HepG2 (cell line): ENCODE measurements around the gene DDX53. TPM values are rescaled to one million over a fixed set of nuclear protein-coding genes. Genes with fewer than 3 reads are reported as not detected.

ENCODE experiments used
- ATAC-seq: fragments of 200-7000 bp; cut with Tn5 transposase; 3 replicates; pipeline ENCODE4 v1.9.1; 2020; ENCODE audit warnings: mild to moderate bottlenecking, moderate library complexity
- BruUV-seq: library from RNA; stranded (reverse); fragments of 400-500 nt; replicated peaks from 2 replicates; lab custom pipeline; 2021; lab: Mats Ljungman, UMichigan
- CTCF ChIA-PET: fragments of 300-600 bp; formaldehyde crosslinking; extraction: SDS; loops from one replicate; lab custom pipeline; 2021; ENCODE audit warnings: low total read pairs, inconsistent platforms, low intra/inter-chr PET ratio; lab: Yijun Ruan, JAX
- POLR2A ChIA-PET: fragments of 350-600 bp; sonication (Branson Sonifier 250); formaldehyde crosslinking; loops from one replicate; lab custom pipeline; 2020; ENCODE audit warnings: antibody characterized with exemption, inconsistent platforms; lab: Yijun Ruan, JAX
- DNase-seq: peaks from one replicate; pipeline ENCODE4 v3.0.0-alpha.2; 2015; ENCODE audit warnings: low spot score
- FAIRE-seq: peaks from 3 replicates; lab custom pipeline; 2011; peaks lifted over from hg19 to GRCh38; lab: Jason Lieb, UNC
- H2AFZ ChIP-seq: one replicate; pipeline ENCODE4 v1.6.1; 2011; ENCODE audit warnings: low read length, inconsistent platforms
- H3K27ac ChIP-seq: fragments of 300-600 bp; 3 replicates; pipeline ENCODE4 v1.8.0; 2011; ENCODE audit warnings: mixed run types, mild to moderate bottlenecking, mixed read lengths, low read length, inconsistent platforms; ENCODE audit not compliant: insufficient read depth; ENCODE audit errors: extremely low read length
- H3K27me3 ChIP-seq, 2 experiments: fragments of 200-600 bp in 1 of 2; 2 replicates in 1 of 2; 3 replicates in 1 of 2; pipeline versions ENCODE4 v1.6.0 to v1.8.0; 2011; ENCODE audit warnings: low read length in 2 of 2, mild to moderate bottlenecking in 2 of 2, moderate library complexity in 2 of 2, inconsistent platforms in 1 of 2; ENCODE audit not compliant: insufficient read depth in 2 of 2, control insufficient read depth in 1 of 2
- H3K36me3 ChIP-seq, 2 experiments: fragments of 200-600 bp in 1 of 2; replicated peaks in 1 of 2; 2 replicates in 1 of 2; 3 replicates in 1 of 2; pipeline versions ENCODE4 v1.5.1 to v1.8.0; 2011; ENCODE audit warnings: low read length in 2 of 2, inconsistent platforms in 1 of 2; ENCODE audit not compliant: insufficient read depth in 2 of 2, control insufficient read depth in 1 of 2
- H3K4me1 ChIP-seq: 2 replicates; pipeline ENCODE4 v1.5.1; 2012; ENCODE audit warnings: low read length, inconsistent platforms; ENCODE audit not compliant: insufficient read depth
- H3K4me2 ChIP-seq: 2 replicates; pipeline ENCODE4 v1.6.0; 2011; ENCODE audit warnings: low read depth, low read length, inconsistent platforms
- H3K4me3 ChIP-seq, 3 experiments: fragments of 200-600 bp in 1 of 3; sonication (generic), shearing (Covaris generic) in 1 of 3; replicated peaks in 1 of 3; 2 replicates each; pipeline ENCODE4 v1.5.1; 2011 to 2016; ENCODE audit warnings: low read length in 3 of 3, inconsistent platforms in 2 of 3, low read depth in 2 of 3, mild to moderate bottlenecking in 2 of 3, control low read depth in 1 of 3, mixed read lengths in 1 of 3; ENCODE audit not compliant: insufficient read depth in 1 of 3
- H3K79me2 ChIP-seq: one replicate; pipeline ENCODE4 v1.6.1; 2011; ENCODE audit warnings: low read length, inconsistent platforms; ENCODE audit not compliant: insufficient read depth
- H3K9ac ChIP-seq: 2 replicates; pipeline ENCODE4 v1.6.0; 2011; ENCODE audit warnings: mild to moderate bottlenecking, low read depth, low read length, inconsistent platforms; ENCODE audit not compliant: insufficient read depth
- H3K9me3 ChIP-seq: 2 replicates; pipeline ENCODE4 v1.5.1; 2012; ENCODE audit warnings: mild to moderate bottlenecking, low read length
- H4K20me1 ChIP-seq: 2 replicates; pipeline ENCODE4 v1.6.0; 2011; ENCODE audit warnings: inconsistent platforms, mild to moderate bottlenecking, low read length, moderate library complexity; ENCODE audit not compliant: insufficient read depth
- ATRX ChIP-seq: sonication (generic); formaldehyde crosslinking; IDR thresholded peaks from 2 replicates; pipeline ENCODE4 v1.4.0; 2020; ENCODE audit warnings: missing genetic modification reagents, borderline replicate concordance
- FOXO4 ChIP-seq: sonication (generic); formaldehyde crosslinking; conservative IDR thresholded peaks from 2 replicates; pipeline ENCODE4 v1.8.1; 2023; ENCODE audit warnings: missing genetic modification reagents
- JUNB ChIP-seq: sonication (generic); formaldehyde crosslinking; IDR thresholded peaks from 2 replicates; pipeline ENCODE4 v1.8.0; 2022; ENCODE audit warnings: missing genetic modification reagents, mild to moderate bottlenecking, borderline replicate concordance
- NBN ChIP-seq: fragments of 450-650 bp; conservative IDR thresholded peaks from 2 replicates; pipeline ENCODE4 v1.6.1; 2017
- NONO ChIP-seq, 2 experiments: fragments of 450-650 bp in 1 of 2; sonication (generic) in 1 of 2; formaldehyde crosslinking in 1 of 2; IDR thresholded peaks in 1 of 2; conservative IDR thresholded peaks in 1 of 2; 2 replicates each; pipeline versions ENCODE4 v1.6.1 to v1.8.0; 2017 to 2022; ENCODE audit warnings: mild to moderate bottlenecking in 1 of 2, missing genetic modification reagents in 1 of 2, moderate library complexity in 1 of 2
- SOX6 ChIP-seq, 2 experiments: fragments of 450-650 bp in 1 of 2; sonication (generic) in 1 of 2; formaldehyde crosslinking in 1 of 2; IDR thresholded peaks; 2 replicates each; pipeline versions ENCODE4 v1.4.0 to v1.6.1; 2017 to 2020; ENCODE audit warnings: antibody characterized with exemption in 1 of 2, mild to moderate bottlenecking in 1 of 2, missing genetic modification reagents in 1 of 2
- SP2 ChIP-seq: sonication (generic); formaldehyde crosslinking; IDR thresholded peaks from 2 replicates; pipeline ENCODE4 v1.5.1; 2020; ENCODE audit warnings: mild to moderate bottlenecking, missing genetic modification reagents
- TBX3 ChIP-seq: fragments of 450-650 bp; IDR thresholded peaks from 2 replicates; pipeline ENCODE4 v1.6.1; 2017; ENCODE audit warnings: antibody characterized with exemption, mild to moderate bottlenecking, inconsistent platforms, borderline replicate concordance
- ZBTB25 ChIP-seq: IDR thresholded peaks from 2 replicates; pipeline ENCODE4 v1.6.1; 2018; ENCODE audit warnings: missing genetic modification reagents
- ZHX2 ChIP-seq, 2 experiments: sonication (generic) in 1 of 2; formaldehyde crosslinking in 1 of 2; IDR thresholded peaks; 2 replicates each; pipeline versions ENCODE4 v1.6.1 to v1.9.0; 2014 to 2022; ENCODE audit warnings: antibody characterized with exemption in 1 of 2, borderline replicate concordance in 1 of 2, inconsistent platforms in 1 of 2, low read depth in 1 of 2, missing genetic modification reagents in 1 of 2
- ZNF101 ChIP-seq: sonication (generic); formaldehyde crosslinking; IDR thresholded peaks from 2 replicates; pipeline ENCODE4 v1.4.0; 2020; ENCODE audit warnings: mild to moderate bottlenecking, low read depth, missing genetic modification reagents, borderline replicate concordance
- ZNF30 ChIP-seq: sonication (generic); formaldehyde crosslinking; IDR thresholded peaks from 2 replicates; pipeline ENCODE4 v1.5.0; 2020; ENCODE audit warnings: mild to moderate bottlenecking, missing genetic modification reagents
- WGBS: methylation state at CpG from one replicate; pipeline ENCODE4 v1.1.6; 2017; ENCODE audit warnings: low lambda C conversion rate; 5-methylcytosine and 5-hydroxymethylcytosine counted together
- in situ Hi-C: cut with HindIII; loops from 2 replicates; pipeline ENCODE4 v1.10.0; 2017; ENCODE audit warnings: low pct_unique_long_range_greater_than_20kb; ENCODE audit not compliant: extremely low pct_ligation_motif_present
- intact Hi-C: fragments of 100-400 bp; cut with micrococcal nuclease; formaldehyde crosslinking; loops from one replicate; pipeline ENCODE4 v1.10.0; 2022; ENCODE audit not compliant: unreplicated experiment
- polyA plus RNA-seq, 8 experiments: library from polyadenylated mRNA; depleted of rRNA in 3 of 8; stranded (reverse) in 7 of 8; unstranded in 1 of 8; fragments of >200 nt; fragmentation: Illumina TruSeq in 4 of 8; extraction: Trizol in 4 of 8; gene quantifications; 2 replicates each; pipeline versions ENCODE4 v1.2.1 to v1.2.3, GENCODE V29; 2011 to 2016; ENCODE audit warnings: low read depth in 4 of 8, missing spikeins in 1 of 8, mixed read lengths in 1 of 8; ENCODE audit not compliant: insufficient read depth in 1 of 8
- total RNA-seq, 5 experiments: library from RNA; depleted of rRNA; stranded (reverse); fragments of >200 nt; fragmentation: Illumina TruSeq; extraction: Trizol; gene quantifications; 2 replicates each; pipeline ENCODE4 v1.2.3, GENCODE V29; 2016; ENCODE audit warnings: low read depth in 1 of 5

Gene DDX53
- total and polyA plus RNA-seq, 2 of the 13 experiments (the other 11 are each of a cell fraction or from before 2014, with no cell fraction given), result not detected

GRCh38 chrX:23012162-23012561 lies 12.4 kb downstream of the DDX53 start:
- Histone ChIP-seq H4K20me1 (no peaks in the 10 kb centered on the region), H3K36me3 (no peaks in the 10 kb centered on the region), H3K9ac (no peak overlapping the region), H3K4me2 (no peak overlapping the region), H3K79me2 (no peaks in the 10 kb centered on the region), H3K4me3 (no peak overlapping the region), H3K27me3 (no peaks in the 10 kb centered on the region), H3K4me1 (no peaks in the 10 kb centered on the region), H3K9me3 (no peaks in the 10 kb centered on the region), H3K27ac (no peak overlapping the region), H2AFZ (no peak overlapping the region)
- ChIA-PET POLR2A (no interaction called here), CTCF (no interaction called here)
- intact Hi-C loops (no loop called here), in situ Hi-C loops (no loop called here)
- DNase-seq (no peak), FAIRE-seq (no peak), ATAC-seq (no peak)
- TF ChIP-seq SOX6 (IDR thresholded peaks at IDR 0.05) (no peak), SOX6 (CRISPR knock-in tag; IDR thresholded peaks at IDR 0.05) (no peak), JUNB (no peak), ZHX2 (IDR thresholded peaks at IDR 0.05; ENCODE audit: low read depth) (no peak), ZHX2 (CRISPR knock-in tag; IDR thresholded peaks at IDR 0.05; ENCODE audit: borderline replicate concordance) (no peak), SP2 (CRISPR knock-in tag) (no peak), ZNF30 (CRISPR knock-in tag) (no peak), FOXO4 (CRISPR knock-in tag) (no peak), NBN (no peak), ATRX (CRISPR knock-in tag) (no peak), ZBTB25 (CRISPR knock-in tag) (no peak), ZNF101 (CRISPR knock-in tag) (no peak), NONO (IDR thresholded peaks at IDR 0.05) (no peak), NONO (CRISPR knock-in tag; conservative IDR thresholded peaks at IDR 0.05) (no peak), TBX3 (no peak)
- BruUV-seq, result no TSS peak
- 0% methylated on average over 2 of the region's 2 CpGs for WGBS
